ENCODE measurements around the gene DOP1A.

The DOP1A gene

DNA sequence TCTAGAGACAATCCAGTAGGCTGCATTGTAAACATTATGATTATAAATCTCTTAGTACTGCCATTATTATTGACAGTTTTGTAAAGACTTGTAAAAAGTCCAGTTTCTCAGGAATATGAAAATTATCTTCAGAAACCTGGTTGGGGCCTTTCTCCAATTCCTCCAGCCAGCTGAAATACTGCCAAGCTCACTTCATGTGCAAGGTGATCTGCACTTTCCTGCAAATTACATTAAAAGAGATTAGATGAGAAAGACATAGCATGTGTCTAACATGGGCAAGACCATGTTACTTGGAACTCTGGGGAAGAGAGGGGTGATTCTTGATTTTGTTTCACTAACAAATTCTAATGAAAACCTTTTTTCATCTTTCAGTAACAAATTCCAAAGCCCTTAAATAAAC lies 101.6 kb downstream of the DOP1A start:
- TF ChIP-seq, protein P1, sequence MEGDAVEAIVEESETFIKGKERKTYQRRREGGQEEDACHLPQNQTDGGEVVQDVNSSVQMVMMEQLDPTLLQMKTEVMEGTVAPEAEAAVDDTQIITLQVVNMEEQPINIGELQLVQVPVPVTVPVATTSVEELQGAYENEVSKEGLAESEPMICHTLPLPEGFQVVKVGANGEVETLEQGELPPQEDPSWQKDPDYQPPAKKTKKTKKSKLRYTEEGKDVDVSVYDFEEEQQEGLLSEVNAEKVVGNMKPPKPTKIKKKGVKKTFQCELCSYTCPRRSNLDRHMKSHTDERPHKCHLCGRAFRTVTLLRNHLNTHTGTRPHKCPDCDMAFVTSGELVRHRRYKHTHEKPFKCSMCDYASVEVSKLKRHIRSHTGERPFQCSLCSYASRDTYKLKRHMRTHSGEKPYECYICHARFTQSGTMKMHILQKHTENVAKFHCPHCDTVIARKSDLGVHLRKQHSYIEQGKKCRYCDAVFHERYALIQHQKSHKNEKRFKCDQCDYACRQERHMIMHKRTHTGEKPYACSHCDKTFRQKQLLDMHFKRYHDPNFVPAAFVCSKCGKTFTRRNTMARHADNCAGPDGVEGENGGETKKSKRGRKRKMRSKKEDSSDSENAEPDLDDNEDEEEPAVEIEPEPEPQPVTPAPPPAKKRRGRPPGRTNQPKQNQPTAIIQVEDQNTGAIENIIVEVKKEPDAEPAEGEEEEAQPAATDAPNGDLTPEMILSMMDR (IDR thresholded peaks at IDR 0.05; ENCODE audit: low read length), result no peak
- no peak for TF ChIP-seq EZH2 (IDR thresholded peaks at IDR 0.05; ENCODE audit: borderline replicate concordance, low read length)
- Histone ChIP-seq H3K4me1 (ENCODE audit: insufficient read depth, low read length, severe bottlenecking) (no peaks in the 10 kb centered on the region), H3K27me3 (ENCODE audit: insufficient read depth, low read length) (no peaks in the 10 kb centered on the region), H3K9me3 (ENCODE audit: low read length) (no peaks in the 10 kb centered on the region), H3K27ac (ENCODE audit: low read depth, low read length, poor library complexity, severe bottlenecking) (no peak overlapping the region), H3K4me3 (ENCODE audit: low read depth, low read length, poor library complexity, severe bottlenecking) (no peak overlapping the region), H3K9ac (ENCODE audit: low read length) (no peak overlapping the region), H3K9me2 (ENCODE audit: low read depth, low read length) (no peaks in the 10 kb centered on the region), H3K79me2 (ENCODE audit: insufficient read depth, low read length) (no peaks in the 10 kb centered on the region), H3K4me2 (ENCODE audit: low read length) (no peak overlapping the region), H3F3A (ENCODE audit: insufficient read depth, low read length) (no peaks in the 10 kb centered on the region), H4K20me1 (ENCODE audit: insufficient read depth, low read length) (no peaks in the 10 kb centered on the region), H2AFZ (ENCODE audit: low read length) (no peak overlapping the region), H3K36me3 (ENCODE audit: insufficient read depth, low read length) (peaks cover 96% of the 10 kb centered on the region)

DNA sequence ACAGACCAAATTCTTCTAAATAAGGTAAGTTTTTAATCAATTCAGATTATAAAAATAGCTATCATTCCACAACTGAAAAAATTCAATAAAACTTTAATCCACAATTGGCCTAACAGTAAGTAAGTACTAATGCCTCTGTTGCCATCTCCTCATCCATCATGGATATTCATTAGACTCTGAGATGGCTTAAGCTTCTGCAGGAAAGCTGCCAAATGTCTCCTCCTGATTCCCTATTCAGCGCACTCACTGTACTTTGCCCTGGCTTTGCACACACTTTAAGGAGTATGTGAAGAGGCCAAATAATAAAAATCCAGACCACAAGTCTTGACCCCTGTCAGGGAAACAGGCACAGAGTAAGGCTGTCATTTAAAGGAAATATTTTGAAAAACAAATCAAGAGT lies 102.0 kb downstream of the DOP1A start:
- TF ChIP-seq EZH2 (IDR thresholded peaks at IDR 0.05; ENCODE audit: borderline replicate concordance, low read length), result no peak
- TF ChIP-seq, protein P1 (IDR thresholded peaks at IDR 0.05; ENCODE audit: low read length), result no peak
- H3K4me1 ChIP-seq (ENCODE audit: insufficient read depth, low read length, severe bottlenecking), result no peaks in the 10 kb centered on the region
- H3K4me2 ChIP-seq (ENCODE audit: low read length), result no peak overlapping the region
- H3F3A ChIP-seq (ENCODE audit: insufficient read depth, low read length), result no peaks in the 10 kb centered on the region
- H3K27ac ChIP-seq (ENCODE audit: low read depth, low read length, poor library complexity, severe bottlenecking), result no peak overlapping the region
- H4K20me1 ChIP-seq (ENCODE audit: insufficient read depth, low read length), result no peaks in the 10 kb centered on the region
- no peak overlapping the region for H2AFZ ChIP-seq (ENCODE audit: low read length)
- H3K9me2 ChIP-seq (ENCODE audit: low read depth, low read length), result no peaks in the 10 kb centered on the region
- H3K4me3 ChIP-seq (ENCODE audit: low read depth, low read length, poor library complexity, severe bottlenecking), result no peak overlapping the region
- H3K27me3 ChIP-seq (ENCODE audit: insufficient read depth, low read length), result no peaks in the 10 kb centered on the region
- H3K9me3 ChIP-seq (ENCODE audit: low read length), result no peaks in the 10 kb centered on the region
- no peak overlapping the region for H3K9ac ChIP-seq (ENCODE audit: low read length)
- H3K79me2 ChIP-seq (ENCODE audit: insufficient read depth, low read length), result no peaks in the 10 kb centered on the region
- peaks cover 96% of the 10 kb centered on the region for H3K36me3 ChIP-seq (ENCODE audit: insufficient read depth, low read length)

DNA sequence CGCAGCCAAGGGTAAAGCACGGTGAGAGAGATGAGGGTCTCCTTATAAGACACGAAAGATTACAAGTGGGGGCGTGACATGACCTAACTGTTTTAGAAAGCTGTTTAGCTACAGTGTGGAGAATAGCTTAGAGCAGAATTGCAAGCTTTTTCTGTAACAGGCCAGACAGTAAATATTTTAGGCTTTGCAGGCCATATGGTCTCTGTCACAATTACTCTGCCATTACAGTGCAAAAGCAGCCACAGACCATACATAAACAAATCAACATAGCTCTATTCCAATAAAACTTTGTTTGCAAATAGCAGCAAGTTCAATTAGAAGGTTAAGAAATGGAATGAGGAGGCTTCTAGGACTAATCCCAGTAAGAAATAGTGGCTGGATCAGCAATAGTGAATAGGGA lies 108.8 kb downstream of the DOP1A start:
- no peaks in the 10 kb centered on the region for H3K79me2 ChIP-seq (ENCODE audit: insufficient read depth, low read length)
- H3K4me3 ChIP-seq (ENCODE audit: low read depth, low read length, poor library complexity, severe bottlenecking), result no peak overlapping the region
- no peaks in the 10 kb centered on the region for H3K9me2 ChIP-seq (ENCODE audit: low read depth, low read length)
- H3K4me1 ChIP-seq (ENCODE audit: insufficient read depth, low read length, severe bottlenecking), result no peaks in the 10 kb centered on the region
- H3K27ac ChIP-seq (ENCODE audit: low read depth, low read length, poor library complexity, severe bottlenecking), result no peak overlapping the region
- no peak overlapping the region for H3K4me2 ChIP-seq (ENCODE audit: low read length)
- H3K9ac ChIP-seq (ENCODE audit: low read length), result no peak overlapping the region
- H3F3A ChIP-seq (ENCODE audit: insufficient read depth, low read length), result no peaks in the 10 kb centered on the region
- no peak for TF ChIP-seq EZH2 (IDR thresholded peaks at IDR 0.05; ENCODE audit: borderline replicate concordance, low read length)
- TF ChIP-seq, protein P1 (IDR thresholded peaks at IDR 0.05; ENCODE audit: low read length), result no peak
- no peak overlapping the region for H2AFZ ChIP-seq (ENCODE audit: low read length)
- H3K27me3 ChIP-seq (ENCODE audit: insufficient read depth, low read length), result no peaks in the 10 kb centered on the region
- H4K20me1 ChIP-seq (ENCODE audit: insufficient read depth, low read length), result no peaks in the 10 kb centered on the region
- no peaks in the 10 kb centered on the region for H3K9me3 ChIP-seq (ENCODE audit: low read length)
- H3K36me3 ChIP-seq (ENCODE audit: insufficient read depth, low read length), result peaks cover 69% of the 10 kb centered on the region
